Esophagus squamous epithelium (tissue), 4 donors: ENCODE results near the gene CFB.

Experiments used
- CTCF ChIP-seq, 6 experiments: fragments of 450-650 bp in 4 of 6; fragments of 200-600 bp in 2 of 6; sonication (generic) in 2 of 6; IDR thresholded peaks; one replicate each; pipeline ENCODE4 v1.5.1; 2016 to 2019; ENCODE audit warnings: antibody characterized with exemption in 6 of 6, mild to moderate bottlenecking in 4 of 6, moderate library complexity in 4 of 6
- POLR2A ChIP-seq, 4 donors: fragments of 450-650 bp; IDR thresholded peaks; one replicate each; pipeline ENCODE4 v1.6.1; 2017; ENCODE audit warnings: antibody characterized with exemption in 4 of 4, mild to moderate bottlenecking in 4 of 4, moderate library complexity in 3 of 4

- no peak for TF ChIP-seq CTCF (IDR thresholded peaks at IDR 0.05)
- TF ChIP-seq POLR2A (IDR thresholded peaks at IDR 0.05): no peak
These were observed 10.1 kb upstream of the CFB start for GRCh38 chr6:31935823-31936222.
